ENCODE data around the gene CAPRIN1.

Gene CAPRIN1

GRCh38 chr11:34143048-34143447, 91.5 kb downstream of the CAPRIN1 start:
- DNase-seq (ENCODE audit: low read depth in 2 of 2): no peak

DNA sequence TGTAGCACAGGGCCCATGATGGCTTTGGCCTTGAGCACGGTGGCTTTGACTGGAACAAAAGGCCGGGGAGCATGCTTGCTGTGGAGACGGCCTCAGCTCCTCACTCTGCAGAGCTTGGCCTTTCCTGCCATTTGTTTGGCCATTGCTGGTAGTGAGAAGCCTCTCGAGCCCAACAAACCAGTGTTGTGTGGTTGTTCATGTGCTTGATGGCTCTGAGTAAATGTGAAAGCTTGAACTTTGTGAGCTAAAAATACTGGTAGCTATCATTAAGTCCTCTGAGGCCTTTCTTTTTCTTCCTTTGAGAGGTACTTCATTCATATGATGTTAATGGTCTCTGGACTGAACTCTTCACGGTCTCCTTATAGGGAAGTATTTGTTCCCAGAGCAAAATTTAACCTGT, 93.5 kb downstream of the CAPRIN1 start:
- DNase-seq (ENCODE audit: low read depth in 2 of 2): no peak

DNA sequence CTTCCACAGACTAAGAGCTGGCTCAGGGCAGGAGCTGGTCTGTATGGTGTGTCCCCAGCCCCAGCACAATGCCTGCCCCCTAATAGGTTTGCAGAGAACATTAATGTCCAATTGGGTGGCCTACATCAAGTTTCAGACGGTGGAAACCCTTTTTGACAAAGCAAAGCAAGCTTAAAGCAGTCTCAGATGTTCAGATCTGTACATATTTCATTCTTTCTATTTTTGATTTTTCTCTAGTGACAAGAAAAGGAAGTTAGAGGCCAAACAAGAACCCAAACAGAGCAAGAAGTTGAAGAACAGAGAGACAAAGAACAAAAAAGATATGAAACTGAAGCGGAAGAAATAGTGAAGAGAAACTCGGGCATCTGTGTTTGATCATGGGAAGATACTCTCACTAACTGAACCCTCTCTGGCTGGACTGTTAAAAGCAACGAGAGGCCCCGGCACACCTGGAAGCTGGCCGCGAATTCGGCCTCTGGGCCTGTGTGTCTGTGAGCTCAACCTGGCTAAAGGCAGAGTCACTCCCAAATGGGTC, 94.4 kb downstream of the CAPRIN1 start:
- no peak for DNase-seq (ENCODE audit: low read depth in 2 of 2)

DNA sequence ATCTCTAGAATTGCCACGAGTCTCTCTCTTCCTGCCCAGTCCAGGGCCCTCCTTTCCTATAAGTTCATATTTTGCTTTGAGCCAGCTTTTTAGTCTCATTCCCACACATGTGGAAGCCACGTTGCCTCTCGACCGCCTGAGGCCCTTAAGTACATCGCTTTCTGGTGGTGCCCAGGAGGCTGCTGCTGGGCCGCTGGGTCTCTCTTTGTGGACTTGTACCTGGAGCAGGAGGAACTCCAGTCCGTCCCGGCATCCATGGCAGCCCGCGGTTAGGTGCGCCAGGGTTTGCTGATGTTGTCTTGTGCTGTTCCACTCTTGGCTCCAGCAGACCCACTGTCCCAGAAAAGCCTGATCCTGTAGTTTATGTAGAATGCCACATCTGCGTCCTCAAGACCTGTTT, 94.9 kb downstream of the CAPRIN1 start:
- no peak for DNase-seq (ENCODE audit: low read depth in 2 of 2)

DNA sequence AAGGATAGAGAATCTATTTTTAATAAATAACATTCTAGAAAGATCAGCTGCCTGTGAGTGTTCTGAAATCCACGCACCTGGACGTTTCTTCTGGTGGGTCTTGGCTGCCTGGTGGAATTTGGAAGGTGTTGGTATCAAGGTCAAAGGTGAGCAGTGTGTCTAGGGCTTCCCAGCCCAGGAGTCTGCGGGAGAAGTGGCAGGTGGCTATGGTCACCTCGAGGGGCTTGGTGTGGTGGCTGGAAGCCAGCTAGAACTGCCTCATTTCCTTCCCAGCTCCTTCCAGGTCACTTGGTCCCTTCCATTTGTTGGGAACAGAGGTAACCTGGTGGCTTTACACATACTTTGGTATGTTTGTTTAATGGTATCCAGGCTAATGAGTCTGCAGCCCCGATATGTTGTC, 95.3 kb downstream of the CAPRIN1 start:
- no peak for DNase-seq (ENCODE audit: low read depth in 2 of 2)

- DNase-seq (ENCODE audit: low read depth in 2 of 2): no peak
Observed at GRCh38 chr11:34147581-34147980, 96.0 kb downstream of the CAPRIN1 start.

- no peak for DNase-seq (ENCODE audit: low read depth in 2 of 2)
Observed at GRCh38 chr11:34148504-34149165, 97.1 kb downstream of the CAPRIN1 start.

DNA sequence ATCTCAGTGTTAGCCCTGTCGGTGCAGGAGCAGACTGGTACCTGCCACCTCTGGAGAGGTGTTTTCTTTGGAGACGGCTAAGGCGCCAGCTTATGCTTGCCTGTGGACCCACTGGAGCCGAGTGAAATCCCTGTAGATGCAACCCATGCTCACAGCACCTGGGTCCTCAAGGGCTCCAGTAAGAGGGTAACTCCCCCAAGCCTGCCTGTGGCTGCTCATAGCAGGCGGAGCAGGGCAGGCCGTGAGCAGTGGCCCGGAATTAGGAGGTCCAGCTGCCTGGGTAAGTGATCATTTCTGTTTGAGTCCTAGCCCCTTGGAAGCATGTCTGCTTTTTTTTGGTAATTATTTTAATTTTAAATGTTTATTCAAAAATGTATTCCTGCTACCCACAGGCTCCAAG, 97.7 kb downstream of the CAPRIN1 start:
- no peak for DNase-seq (ENCODE audit: low read depth in 2 of 2)

DNA sequence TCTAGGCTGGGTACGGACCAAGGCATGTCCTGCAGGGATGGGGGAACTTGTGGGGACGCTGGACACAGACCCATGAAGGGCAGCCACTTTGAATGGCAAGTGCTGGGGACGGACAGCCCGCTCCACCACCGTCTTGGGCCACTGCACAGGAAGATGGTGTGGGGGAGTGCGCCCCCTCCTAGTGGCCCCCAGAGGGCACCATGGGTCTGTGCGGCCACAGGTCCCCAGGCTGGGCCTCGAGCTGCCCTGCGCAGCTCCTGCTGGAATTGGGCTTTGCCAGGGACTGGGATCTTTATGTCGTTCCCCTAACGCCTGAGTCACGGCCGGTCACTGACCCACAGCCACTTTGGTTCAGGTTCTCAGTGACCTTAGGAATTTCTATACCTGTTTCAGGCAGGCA, 98.3 kb downstream of the CAPRIN1 start:
- DNase-seq (ENCODE audit: low read depth in 2 of 2): no peak

DNA sequence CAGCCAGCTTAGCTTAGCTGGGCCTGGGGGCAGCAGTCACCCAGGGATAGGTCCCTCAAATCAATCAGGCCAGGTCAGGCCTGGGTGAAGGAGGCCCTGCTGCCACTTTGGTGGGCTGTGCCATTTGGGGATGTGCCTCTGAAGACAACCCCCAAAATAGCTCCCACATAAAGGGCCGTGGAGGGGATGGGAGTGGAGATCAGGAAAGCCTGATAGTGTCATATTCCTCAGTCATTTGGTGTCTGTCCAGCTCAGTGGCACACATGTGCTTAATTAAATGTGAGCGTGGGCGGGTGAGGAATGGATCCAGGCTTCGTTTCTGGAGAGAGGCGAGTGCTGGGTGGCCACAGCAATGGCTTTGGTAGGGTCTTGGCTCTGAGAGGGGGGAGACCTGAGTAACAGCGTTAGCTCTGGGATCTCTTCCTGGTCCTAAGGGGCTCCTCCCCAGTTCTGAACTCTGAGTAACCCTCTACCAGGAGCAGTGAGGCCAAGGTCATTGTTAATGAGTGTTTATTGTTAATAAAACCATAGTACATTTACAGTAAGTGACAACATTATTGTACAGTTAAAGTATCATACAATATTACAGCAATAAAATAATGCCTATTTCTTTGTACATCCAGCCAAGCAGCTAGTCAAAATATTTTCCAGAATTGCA, 99.1 kb downstream of the CAPRIN1 start:
- DNase-seq (ENCODE audit: low read depth in 2 of 2): no peak

Measured in stimulated activated CD8-positive, alpha-beta memory T cell treated with anti-CD3 and anti-CD28 coated beads, Interleukin-7, amount 100 ng/mL, for 1 hour (primary cell).